Liver (tissue), 9 donors: ENCODE measurements around the gene TMC2. TPM values are rescaled to one million over a fixed set of nuclear protein-coding genes. Genes with fewer than 3 reads are reported as not detected.
A peak's percentile ranks its signal among the peaks of the same experiment; 100 is the strongest.

Experiments
- DNase-seq: peaks from one replicate; pipeline ENCODE4 v3.0.0-alpha.2; 2017; ENCODE audit warnings: low spot score
- H3K27ac ChIP-seq, 2 donors: one replicate each; pipeline ENCODE4 v1.7.0; 2013; ENCODE audit warnings: inconsistent platforms in 2 of 2, low read length in 2 of 2, control low read depth in 1 of 2, low read depth in 1 of 2, mild to moderate bottlenecking in 1 of 2
- H3K27me3 ChIP-seq, 4 donors: one replicate each; pipeline versions ENCODE4 v1.6.1 to v1.7.0; 2013; ENCODE audit warnings: low read length in 3 of 4, inconsistent platforms in 1 of 4, mild to moderate bottlenecking in 1 of 4, moderate library complexity in 1 of 4; ENCODE audit not compliant: control insufficient read depth in 4 of 4, insufficient read depth in 4 of 4
- H3K36me3 ChIP-seq, 4 donors: one replicate each; pipeline versions ENCODE4 v1.6.1 to v1.7.0; 2013; ENCODE audit warnings: low read length in 3 of 4, mild to moderate bottlenecking in 3 of 4, low read depth in 1 of 4, moderate library complexity in 1 of 4; ENCODE audit not compliant: control insufficient read depth in 4 of 4, insufficient read depth in 3 of 4
- H3K4me1 ChIP-seq, 4 donors: one replicate each; pipeline versions ENCODE4 v1.6.1 to v1.7.0; 2013; ENCODE audit warnings: low read length in 3 of 4, mild to moderate bottlenecking in 3 of 4, moderate library complexity in 1 of 4; ENCODE audit not compliant: control insufficient read depth in 4 of 4, insufficient read depth in 4 of 4
- H3K4me3 ChIP-seq, 3 donors: one replicate each; pipeline versions ENCODE4 v1.6.1 to v1.7.0; 2013; ENCODE audit warnings: low read length in 3 of 3, control low read depth in 1 of 3, low read depth in 1 of 3, mild to moderate bottlenecking in 1 of 3
- H3K9ac ChIP-seq, 2 donors: one replicate each; pipeline ENCODE4 v1.7.0; 2013; ENCODE audit warnings: low read length in 2 of 2, mild to moderate bottlenecking in 2 of 2, moderate library complexity in 2 of 2, control low read depth in 1 of 2, low read depth in 1 of 2
- H3K9me3 ChIP-seq, 4 donors: one replicate each; pipeline versions ENCODE4 v1.6.1 to v1.7.0; 2013; ENCODE audit warnings: low read length in 3 of 4; ENCODE audit not compliant: control insufficient read depth in 4 of 4
- ATF3 ChIP-seq: IDR thresholded peaks from 2 replicates; pipeline ENCODE4 v1.6.1; 2016; ENCODE audit warnings: antibody characterized with exemption
- CTCF ChIP-seq: fragments of 150-350 bp; IDR thresholded peaks from 2 replicates; pipeline ENCODE4 v1.5.1; 2017; ENCODE audit warnings: improper control_type of control experiment, low read depth, low read length; ENCODE audit not compliant: missing input control
- EGR1 ChIP-seq, 2 donors: IDR thresholded peaks; 2 replicates each; pipeline ENCODE4 v1.6.1; 2016 to 2018; ENCODE audit warnings: antibody characterized with exemption in 2 of 2, low read depth in 2 of 2
- FOXA1 ChIP-seq: IDR thresholded peaks from 2 replicates; pipeline ENCODE4 v1.6.1; 2016; ENCODE audit warnings: antibody characterized with exemption
- FOXA2 ChIP-seq: IDR thresholded peaks from 2 replicates; pipeline ENCODE4 v1.6.1; 2016; ENCODE audit warnings: antibody characterized with exemption
- GABPA ChIP-seq, 2 donors: IDR thresholded peaks in 1 of 2; conservative IDR thresholded peaks in 1 of 2; 2 replicates each; pipeline ENCODE4 v1.6.1; 2016; ENCODE audit warnings: antibody characterized with exemption in 2 of 2, mild to moderate bottlenecking in 1 of 2, moderate library complexity in 1 of 2
- HNF4A ChIP-seq, 2 donors: conservative IDR thresholded peaks; 2 replicates each; pipeline ENCODE4 v1.6.1; 2016; ENCODE audit warnings: antibody characterized with exemption in 2 of 2, mild to moderate bottlenecking in 2 of 2
- HNF4G ChIP-seq: IDR thresholded peaks from 2 replicates; pipeline ENCODE4 v1.6.1; 2016; ENCODE audit warnings: antibody characterized with exemption
- JUND ChIP-seq, 2 donors: IDR thresholded peaks; 2 replicates each; pipeline ENCODE4 v1.6.1; 2016; ENCODE audit warnings: antibody characterized with exemption in 2 of 2
- MAX ChIP-seq: IDR thresholded peaks from 2 replicates; pipeline ENCODE4 v1.6.1; 2016; ENCODE audit warnings: antibody characterized with exemption
- NR2F2 ChIP-seq: IDR thresholded peaks from 2 replicates; pipeline ENCODE4 v1.6.1; 2016; ENCODE audit warnings: antibody characterized with exemption
- RAD21 ChIP-seq, 2 donors: IDR thresholded peaks; 2 replicates each; pipeline ENCODE4 v1.6.1; 2016; ENCODE audit warnings: antibody characterized with exemption in 2 of 2, mild to moderate bottlenecking in 2 of 2
- RXRA ChIP-seq, 2 donors: IDR thresholded peaks; 2 replicates each; pipeline ENCODE4 v1.6.1; 2017 to 2018; ENCODE audit warnings: antibody characterized with exemption in 2 of 2, mild to moderate bottlenecking in 1 of 2
- SP1 ChIP-seq: IDR thresholded peaks from 2 replicates; pipeline ENCODE4 v1.6.1; 2018; ENCODE audit warnings: antibody characterized with exemption, mild to moderate bottlenecking
- TAF1 ChIP-seq: conservative IDR thresholded peaks from 2 replicates; pipeline ENCODE4 v1.6.1; 2016; ENCODE audit warnings: antibody characterized with exemption, mild to moderate bottlenecking
- YY1 ChIP-seq: IDR thresholded peaks from 2 replicates; pipeline ENCODE4 v1.6.1; 2016; ENCODE audit warnings: antibody characterized with exemption, mild to moderate bottlenecking
- ZBTB33 ChIP-seq: IDR thresholded peaks from 2 replicates; pipeline ENCODE4 v1.6.1; 2016; ENCODE audit warnings: antibody characterized with exemption
- WGBS: extraction: QIAGEN DNeasy Blood & Tissue Kit; methylation state at CpG from one replicate; pipeline ENCODE4 v1.1.7; 2013; 5-methylcytosine and 5-hydroxymethylcytosine counted together
- polyA plus RNA-seq, 2 donors: library from polyadenylated mRNA; stranded (reverse) in 1 of 2; unstranded in 1 of 2; fragments of 200-250 nt in 1 of 2; fragments of >200 nt in 1 of 2; fragmentation: Nextera tagmentation in 1 of 2; extraction: Ambion mirVana in 1 of 2; gene quantifications; one replicate each; pipeline versions ENCODE4 v1.2.1 to v1.2.3, GENCODE V29; 2013 to 2015
- total RNA-seq, 2 donors: library from RNA; depleted of rRNA; stranded (reverse); fragments of >200 nt; gene quantifications; one replicate each; pipeline ENCODE4 v1.2.3, GENCODE V29; 2014
- TF ChIP-seq, protein P1 (sequence below): IDR thresholded peaks from 2 replicates; pipeline ENCODE4 v1.6.1; 2016; ENCODE audit warnings: antibody characterized with exemption, mild to moderate bottlenecking
- donor health status: healthy.
- donor health status: healthy.
- donor health status: healthy.
- donor health status: healthy.
- donor health status: healthy.

Gene TMC2
- total and polyA plus RNA-seq, 4 donors, result not detected

GRCh38 chr20:2507464-2507863, 28.9 kb upstream of the TMC2 start:
- H3K9me3 ChIP-seq, result no peaks in the 10 kb centered on the region
- H3K36me3 ChIP-seq, result no peaks in the 10 kb centered on the region
- no peak for DNase-seq
- 90% methylated on average over 5 of the region's 5 CpGs for WGBS
- peak overlapping the region in 1 of 2 donors; percentile 76 for H3K9ac ChIP-seq
- no peaks in the 10 kb centered on the region for H3K27me3 ChIP-seq
- H3K4me3 ChIP-seq, result no peak overlapping the region
- H3K4me1 ChIP-seq, result peaks cover 3 to 15% (median 9%) of the 10 kb centered on the region in 4 donors
- TF ChIP-seq FOXA2 (no peak), CTCF (no peak), SP1 (no peak), NR2F2 (no peak), GABPA (IDR thresholded peaks at IDR 0.05 in 1 of 2, conservative IDR thresholded peaks at IDR 0.05 in 1 of 2) (no peak), FOXA1 (no peak), RAD21 (IDR thresholded peaks at IDR 0.05) (no peak), ZBTB33 (no peak), MAX (no peak), JUND (IDR thresholded peaks at IDR 0.05) (no peak), ATF3 (no peak), YY1 (no peak), EGR1 (IDR thresholded peaks at IDR 0.05; ENCODE audit: low read depth in 2 of 2) (no peak), RXRA (IDR thresholded peaks at IDR 0.05) (no peak), TAF1 (no peak), HNF4A (conservative IDR thresholded peaks at IDR 0.05) (no peak), HNF4G (no peak)
- TF ChIP-seq, protein P1, sequence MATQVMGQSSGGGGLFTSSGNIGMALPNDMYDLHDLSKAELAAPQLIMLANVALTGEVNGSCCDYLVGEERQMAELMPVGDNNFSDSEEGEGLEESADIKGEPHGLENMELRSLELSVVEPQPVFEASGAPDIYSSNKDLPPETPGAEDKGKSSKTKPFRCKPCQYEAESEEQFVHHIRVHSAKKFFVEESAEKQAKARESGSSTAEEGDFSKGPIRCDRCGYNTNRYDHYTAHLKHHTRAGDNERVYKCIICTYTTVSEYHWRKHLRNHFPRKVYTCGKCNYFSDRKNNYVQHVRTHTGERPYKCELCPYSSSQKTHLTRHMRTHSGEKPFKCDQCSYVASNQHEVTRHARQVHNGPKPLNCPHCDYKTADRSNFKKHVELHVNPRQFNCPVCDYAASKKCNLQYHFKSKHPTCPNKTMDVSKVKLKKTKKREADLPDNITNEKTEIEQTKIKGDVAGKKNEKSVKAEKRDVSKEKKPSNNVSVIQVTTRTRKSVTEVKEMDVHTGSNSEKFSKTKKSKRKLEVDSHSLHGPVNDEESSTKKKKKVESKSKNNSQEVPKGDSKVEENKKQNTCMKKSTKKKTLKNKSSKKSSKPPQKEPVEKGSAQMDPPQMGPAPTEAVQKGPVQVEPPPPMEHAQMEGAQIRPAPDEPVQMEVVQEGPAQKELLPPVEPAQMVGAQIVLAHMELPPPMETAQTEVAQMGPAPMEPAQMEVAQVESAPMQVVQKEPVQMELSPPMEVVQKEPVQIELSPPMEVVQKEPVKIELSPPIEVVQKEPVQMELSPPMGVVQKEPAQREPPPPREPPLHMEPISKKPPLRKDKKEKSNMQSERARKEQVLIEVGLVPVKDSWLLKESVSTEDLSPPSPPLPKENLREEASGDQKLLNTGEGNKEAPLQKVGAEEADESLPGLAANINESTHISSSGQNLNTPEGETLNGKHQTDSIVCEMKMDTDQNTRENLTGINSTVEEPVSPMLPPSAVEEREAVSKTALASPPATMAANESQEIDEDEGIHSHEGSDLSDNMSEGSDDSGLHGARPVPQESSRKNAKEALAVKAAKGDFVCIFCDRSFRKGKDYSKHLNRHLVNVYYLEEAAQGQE, result no peak
- no peak overlapping the region for H3K27ac ChIP-seq
